Stimulated activated CD4-positive, alpha-beta T cell treated with anti-CD3 and anti-CD28 coated beads, TNF-alpha, amount 100 ng/mL, for 48 hours (primary cell): ENCODE measurements around the gene SYT15.

Experiments used
- DNase-seq, 3 donors: peaks; one replicate each; pipeline ENCODE4 v3.0.0-alpha.2; 2020; ENCODE audit warnings: low read depth in 3 of 3

The SYT15 gene

GRCh38 chr10:46544989-46545791 is 33.7 kb upstream of the SYT15 start:
- DNase-seq: no peak

GRCh38 chr10:46545861-46546590 is 32.9 kb upstream of the SYT15 start:
- DNase-seq: no peak

GRCh38 chr10:46546591-46547540 is 32.1 kb upstream of the SYT15 start:
- no peak for DNase-seq

GRCh38 chr10:46547541-46548497 is 31.1 kb upstream of the SYT15 start:
- no peak for DNase-seq

- DNase-seq: no peak
Observed at GRCh38 chr10:46548498-46549090, 30.3 kb upstream of the SYT15 start.

GRCh38 chr10:46549171-46550075 is 29.5 kb upstream of the SYT15 start:
- no peak for DNase-seq

- no peak for DNase-seq
Observed at GRCh38 chr10:46550076-46550790, 28.7 kb upstream of the SYT15 start.

GRCh38 chr10:46550795-46551700 is 27.9 kb upstream of the SYT15 start:
- DNase-seq: no peak

GRCh38 chr10:46551701-46552525 is 27.0 kb upstream of the SYT15 start:
- DNase-seq: no peak

- no peak for DNase-seq
Observed at GRCh38 chr10:46552526-46553237, 26.2 kb upstream of the SYT15 start.

GRCh38 chr10:46553238-46554049 is 25.5 kb upstream of the SYT15 start:
- no peak for DNase-seq

GRCh38 chr10:46554166-46554781 is 24.7 kb upstream of the SYT15 start:
- no peak for DNase-seq

- DNase-seq: no peak
Observed at GRCh38 chr10:46555366-46555712, 23.6 kb upstream of the SYT15 start.

- DNase-seq: no peak
Observed at GRCh38 chr10:46555713-46556514, 23.0 kb upstream of the SYT15 start.
